ENCODE data around the gene COL23A1. TPM values are rescaled to one million over a fixed set of nuclear protein-coding genes. Genes with fewer than 3 reads are reported as not detected.

Gene COL23A1
- total and polyA plus RNA-seq, 2 donors (not counting 1 experiment from before 2014, with no cell fraction given) = 0.20 TPM; not detected in 1

DNA sequence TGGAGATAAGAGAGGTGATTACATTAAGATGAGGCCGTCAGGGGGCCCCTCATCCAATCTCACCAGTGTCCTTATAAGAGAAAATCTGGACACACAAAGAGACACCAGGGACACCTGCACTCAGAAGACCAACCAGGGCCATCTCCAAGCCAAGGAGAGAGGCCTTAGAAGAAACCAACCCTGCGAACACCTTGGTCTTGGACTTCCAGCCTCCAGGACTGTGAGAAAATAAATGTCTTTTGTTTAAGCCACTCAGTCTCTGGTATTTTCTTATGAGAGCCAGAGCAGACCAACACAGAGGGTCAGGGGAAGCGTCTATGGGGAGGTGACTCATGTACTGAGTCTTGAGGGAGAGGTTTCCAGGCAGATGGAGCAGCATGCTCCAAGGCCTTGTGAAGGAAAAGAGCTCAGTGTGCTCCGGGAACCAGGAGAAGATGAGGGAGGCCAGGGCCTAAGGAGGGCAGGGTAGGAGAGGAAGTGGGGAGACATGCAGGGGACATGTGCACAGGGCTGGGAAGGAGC, 363.0 kb downstream of the COL23A1 start:
- no peaks in the 10 kb centered on the region for H3K9me3 ChIP-seq (ENCODE audit: control extremely low read depth in 1 of 3, control insufficient read depth in 2 of 3, insufficient read depth in 1 of 3, low read length in 2 of 3)
- no peak overlapping the region for H3K4me2 ChIP-seq (replicated peaks; ENCODE audit: low read depth, low read length, poor library complexity, severe bottlenecking)
- H2AFZ ChIP-seq (ENCODE audit: insufficient read depth, low read depth, low read length, poor library complexity, severe bottlenecking) = no peak overlapping the region
- no peak overlapping the region for H3K4me3 ChIP-seq (ENCODE audit: control extremely low read depth in 1 of 5, extremely low read depth in 1 of 5, insufficient read depth in 1 of 5, low read depth in 2 of 5, low read length in 4 of 5)
- ChIA-PET CTCF (no interaction called here), POLR2A (no interaction called here)
- Mint-ChIP-seq H3K27me3 (no peaks in the 10 kb centered on the region), H3K27ac (no peak overlapping the region), H3K9me3 (ENCODE audit: insufficient read depth) (no peaks in the 10 kb centered on the region), H3K4me3 (no peak overlapping the region), H3K4me1 (peaks cover 43% of the 10 kb centered on the region)
- no peaks in the 10 kb centered on the region for H3K27me3 ChIP-seq (replicated peaks in 1 of 4; ENCODE audit: control extremely low read depth in 1 of 4, control insufficient read depth in 3 of 4, insufficient read depth in 4 of 4, low read length in 3 of 4)
- H3K36me3 ChIP-seq (replicated peaks in 1 of 2; ENCODE audit: control extremely low read depth in 1 of 2, control insufficient read depth in 1 of 2, extremely low read depth in 1 of 2, insufficient read depth in 2 of 2, low read length in 1 of 2) = peaks cover 2 to 83% of the 10 kb centered on the region in 2 experiments
- intact Hi-C loops (cut with micrococcal nuclease) = no loop called here
- WGBS (ENCODE audit: insufficient coverage) = 96% methylated on average over 4 of the region's 4 CpGs
- H3K9ac ChIP-seq (ENCODE audit: low read length) = no peak overlapping the region
- H3K4me1 ChIP-seq (ENCODE audit: control insufficient read depth in 2 of 2, insufficient read depth in 2 of 2, low read length in 2 of 2) = peaks cover 17 to 27% of the 10 kb centered on the region in 2 donors
- peaks cover 85% of the 10 kb centered on the region for H4K20me1 ChIP-seq (ENCODE audit: control insufficient read depth, insufficient read depth, low read length, poor library complexity, severe bottlenecking)
- H3K27ac ChIP-seq (ENCODE audit: low read length in 2 of 2) = no peak overlapping the region
- no peak for DNase-seq
- ATAC-seq (ENCODE audit: low read depth) = no peak
- no peak for TF ChIP-seq EZH2 (IDR thresholded peaks at IDR 0.05; ENCODE audit: borderline replicate concordance, insufficient read depth, low read depth, low read length, poor library complexity, severe bottlenecking)
- TF ChIP-seq, protein P1, sequence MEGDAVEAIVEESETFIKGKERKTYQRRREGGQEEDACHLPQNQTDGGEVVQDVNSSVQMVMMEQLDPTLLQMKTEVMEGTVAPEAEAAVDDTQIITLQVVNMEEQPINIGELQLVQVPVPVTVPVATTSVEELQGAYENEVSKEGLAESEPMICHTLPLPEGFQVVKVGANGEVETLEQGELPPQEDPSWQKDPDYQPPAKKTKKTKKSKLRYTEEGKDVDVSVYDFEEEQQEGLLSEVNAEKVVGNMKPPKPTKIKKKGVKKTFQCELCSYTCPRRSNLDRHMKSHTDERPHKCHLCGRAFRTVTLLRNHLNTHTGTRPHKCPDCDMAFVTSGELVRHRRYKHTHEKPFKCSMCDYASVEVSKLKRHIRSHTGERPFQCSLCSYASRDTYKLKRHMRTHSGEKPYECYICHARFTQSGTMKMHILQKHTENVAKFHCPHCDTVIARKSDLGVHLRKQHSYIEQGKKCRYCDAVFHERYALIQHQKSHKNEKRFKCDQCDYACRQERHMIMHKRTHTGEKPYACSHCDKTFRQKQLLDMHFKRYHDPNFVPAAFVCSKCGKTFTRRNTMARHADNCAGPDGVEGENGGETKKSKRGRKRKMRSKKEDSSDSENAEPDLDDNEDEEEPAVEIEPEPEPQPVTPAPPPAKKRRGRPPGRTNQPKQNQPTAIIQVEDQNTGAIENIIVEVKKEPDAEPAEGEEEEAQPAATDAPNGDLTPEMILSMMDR (IDR thresholded peaks at IDR 0.05) = no peak
- peaks cover 70% of the 10 kb centered on the region for H3K79me2 ChIP-seq (ENCODE audit: control insufficient read depth, insufficient read depth, low read length)

DNA sequence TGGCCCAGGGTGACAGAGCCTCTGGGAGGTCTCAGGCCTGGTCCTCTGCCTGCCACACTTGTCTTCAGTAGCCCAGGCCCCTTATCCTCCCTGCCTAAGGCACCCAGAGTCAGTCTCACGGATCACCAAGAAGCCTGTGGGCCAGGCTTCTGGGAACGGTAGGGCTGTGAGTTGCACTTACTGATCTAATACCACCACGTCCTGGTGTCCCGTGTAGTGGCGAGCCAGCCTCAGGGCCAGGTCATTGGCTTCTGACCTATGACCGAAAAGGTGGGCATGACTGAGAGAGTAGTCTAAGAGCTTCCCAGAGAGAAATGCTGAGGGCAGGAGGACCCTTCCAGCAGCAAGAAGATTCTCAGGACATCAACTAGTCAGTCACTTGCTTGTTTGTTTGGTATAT, 365.0 kb downstream of the COL23A1 start:
- CTCF ChIA-PET = interaction anchor here (1.1 kb wide), 1 partner anchor 10 kb away, joined by 4 read pairs; no protein-coding TSS in a partner anchor
- peaks cover 0 to 11% of the 10 kb centered on the region in 2 donors for H3K4me1 ChIP-seq (ENCODE audit: control insufficient read depth in 2 of 2, insufficient read depth in 2 of 2, low read length in 2 of 2)
- no peak overlapping the region for H3K9ac ChIP-seq (ENCODE audit: low read length)
- 96% methylated on average over 6 of the region's 6 CpGs for WGBS (ENCODE audit: insufficient coverage)
- no peaks in the 10 kb centered on the region for H3K27me3 ChIP-seq (replicated peaks in 1 of 4; ENCODE audit: control extremely low read depth in 1 of 4, control insufficient read depth in 3 of 4, insufficient read depth in 4 of 4, low read length in 3 of 4)
- peaks cover 2 to 86% of the 10 kb centered on the region in 2 experiments for H3K36me3 ChIP-seq (replicated peaks in 1 of 2; ENCODE audit: control extremely low read depth in 1 of 2, control insufficient read depth in 1 of 2, extremely low read depth in 1 of 2, insufficient read depth in 2 of 2, low read length in 1 of 2)
- Mint-ChIP-seq H3K27ac (no peak overlapping the region), H3K9me3 (ENCODE audit: insufficient read depth) (no peaks in the 10 kb centered on the region), H3K4me3 (no peak overlapping the region), H3K27me3 (no peaks in the 10 kb centered on the region), H3K4me1 (peaks cover 38% of the 10 kb centered on the region)
- no peak overlapping the region for H3K27ac ChIP-seq (ENCODE audit: low read length in 2 of 2)
- H3K9me3 ChIP-seq (ENCODE audit: control extremely low read depth in 1 of 3, control insufficient read depth in 2 of 3, insufficient read depth in 1 of 3, low read length in 2 of 3) = no peaks in the 10 kb centered on the region
- H2AFZ ChIP-seq (ENCODE audit: insufficient read depth, low read depth, low read length, poor library complexity, severe bottlenecking) = no peak overlapping the region
- no peak for ATAC-seq (ENCODE audit: low read depth)
- no peak overlapping the region for H3K4me3 ChIP-seq (ENCODE audit: control extremely low read depth in 1 of 5, extremely low read depth in 1 of 5, insufficient read depth in 1 of 5, low read depth in 2 of 5, low read length in 4 of 5)
- TF ChIP-seq, protein P1 (IDR thresholded peaks at IDR 0.05) = no peak
- TF ChIP-seq EZH2 (IDR thresholded peaks at IDR 0.05; ENCODE audit: borderline replicate concordance, insufficient read depth, low read depth, low read length, poor library complexity, severe bottlenecking) = no peak
- intact Hi-C loops (cut with micrococcal nuclease) = no loop called here
- peaks cover 83% of the 10 kb centered on the region for H4K20me1 ChIP-seq (ENCODE audit: control insufficient read depth, insufficient read depth, low read length, poor library complexity, severe bottlenecking)
- POLR2A ChIA-PET = no interaction called here
- DNase-seq = no peak
- no peak overlapping the region for H3K4me2 ChIP-seq (replicated peaks; ENCODE audit: low read depth, low read length, poor library complexity, severe bottlenecking)
- H3K79me2 ChIP-seq (ENCODE audit: control insufficient read depth, insufficient read depth, low read length) = peaks cover 51% of the 10 kb centered on the region

All from B cell (primary cell).